Neural cell (in vitro differentiated cells): Measurements from ENCODE around the gene KRTAP22-1.

ENCODE experiments used
- EP300 ChIP-seq: fragments of 450-650 bp; conservative IDR thresholded peaks from 2 replicates; pipeline ENCODE4 v1.6.1; 2014; ENCODE audit warnings: antibody characterized with exemption, mild to moderate bottlenecking, moderate library complexity; ENCODE audit not compliant: poor library complexity, severe bottlenecking
- EZH2 ChIP-seq: fragments of 200-600, 300-800 bp; shearing (Covaris generic), sonication (generic); IDR thresholded peaks from 2 replicates; pipeline ENCODE4 v1.6.1; 2014; ENCODE audit warnings: antibody characterized with exemption, low read length, borderline replicate concordance, mild to moderate bottlenecking; ENCODE audit not compliant: insufficient read depth, poor library complexity, severe bottlenecking
- MXI1 ChIP-seq: fragments of 450-650 bp; conservative IDR thresholded peaks from 2 replicates; pipeline ENCODE4 v1.6.1; 2014; ENCODE audit warnings: antibody characterized with exemption, mild to moderate bottlenecking; ENCODE audit not compliant: poor library complexity, severe bottlenecking
- RAD21 ChIP-seq: fragments of 450-650 bp; conservative IDR thresholded peaks from 2 replicates; pipeline ENCODE4 v1.6.1; 2014; ENCODE audit warnings: antibody characterized with exemption, mild to moderate bottlenecking, moderate library complexity
- TAF1 ChIP-seq: IDR thresholded peaks from 2 replicates; pipeline ENCODE4 v1.6.1; 2012; ENCODE audit warnings: low read depth
- TF ChIP-seq, protein P1 (sequence below): fragments of 450-650 bp; IDR thresholded peaks from 2 replicates; pipeline ENCODE4 v1.5.1; 2014; ENCODE audit warnings: antibody characterized with exemption, mild to moderate bottlenecking, moderate library complexity; ENCODE audit not compliant: poor library complexity, severe bottlenecking

DNA sequence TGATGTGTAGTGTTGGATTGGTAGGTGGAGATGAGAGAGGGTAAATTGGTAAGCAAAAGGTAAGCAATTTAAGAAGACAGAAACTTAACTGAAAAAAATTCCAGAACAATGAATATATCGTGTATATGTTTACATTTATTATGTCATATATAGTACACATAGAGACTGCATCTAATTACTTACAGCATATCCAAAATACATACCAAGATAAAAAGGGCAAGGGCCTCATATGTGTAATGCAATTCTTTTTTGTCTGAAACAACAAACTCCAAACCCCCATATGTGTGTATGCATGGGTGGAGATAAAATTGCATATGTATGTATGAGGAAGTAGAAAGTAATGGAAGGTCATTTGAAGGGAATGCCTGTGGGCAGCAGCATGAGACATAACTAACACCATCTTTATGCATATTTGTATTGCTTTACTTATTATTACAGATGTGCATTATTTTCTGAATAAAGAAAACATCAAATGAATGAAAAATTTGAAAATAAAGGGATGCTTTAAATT, 46.1 kb downstream of the KRTAP22-1 start:
- TF ChIP-seq RAD21 (no peak), MXI1 (no peak), EP300 (no peak), TAF1 (no peak), EZH2 (no peak)
- TF ChIP-seq, protein P1, sequence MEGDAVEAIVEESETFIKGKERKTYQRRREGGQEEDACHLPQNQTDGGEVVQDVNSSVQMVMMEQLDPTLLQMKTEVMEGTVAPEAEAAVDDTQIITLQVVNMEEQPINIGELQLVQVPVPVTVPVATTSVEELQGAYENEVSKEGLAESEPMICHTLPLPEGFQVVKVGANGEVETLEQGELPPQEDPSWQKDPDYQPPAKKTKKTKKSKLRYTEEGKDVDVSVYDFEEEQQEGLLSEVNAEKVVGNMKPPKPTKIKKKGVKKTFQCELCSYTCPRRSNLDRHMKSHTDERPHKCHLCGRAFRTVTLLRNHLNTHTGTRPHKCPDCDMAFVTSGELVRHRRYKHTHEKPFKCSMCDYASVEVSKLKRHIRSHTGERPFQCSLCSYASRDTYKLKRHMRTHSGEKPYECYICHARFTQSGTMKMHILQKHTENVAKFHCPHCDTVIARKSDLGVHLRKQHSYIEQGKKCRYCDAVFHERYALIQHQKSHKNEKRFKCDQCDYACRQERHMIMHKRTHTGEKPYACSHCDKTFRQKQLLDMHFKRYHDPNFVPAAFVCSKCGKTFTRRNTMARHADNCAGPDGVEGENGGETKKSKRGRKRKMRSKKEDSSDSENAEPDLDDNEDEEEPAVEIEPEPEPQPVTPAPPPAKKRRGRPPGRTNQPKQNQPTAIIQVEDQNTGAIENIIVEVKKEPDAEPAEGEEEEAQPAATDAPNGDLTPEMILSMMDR, result no peak
